ENCODE measurements around the gene COPZ1. TPM values are rescaled to one million over a fixed set of nuclear protein-coding genes. Genes with fewer than 3 reads are reported as not detected.

Gene COPZ1
- total and polyA plus RNA-seq, 9 of the 15 experiments (the other 6 are each of a cell fraction or from before 2014, with no cell fraction given), result 137 to 487 (median 233) TPM

DNA sequence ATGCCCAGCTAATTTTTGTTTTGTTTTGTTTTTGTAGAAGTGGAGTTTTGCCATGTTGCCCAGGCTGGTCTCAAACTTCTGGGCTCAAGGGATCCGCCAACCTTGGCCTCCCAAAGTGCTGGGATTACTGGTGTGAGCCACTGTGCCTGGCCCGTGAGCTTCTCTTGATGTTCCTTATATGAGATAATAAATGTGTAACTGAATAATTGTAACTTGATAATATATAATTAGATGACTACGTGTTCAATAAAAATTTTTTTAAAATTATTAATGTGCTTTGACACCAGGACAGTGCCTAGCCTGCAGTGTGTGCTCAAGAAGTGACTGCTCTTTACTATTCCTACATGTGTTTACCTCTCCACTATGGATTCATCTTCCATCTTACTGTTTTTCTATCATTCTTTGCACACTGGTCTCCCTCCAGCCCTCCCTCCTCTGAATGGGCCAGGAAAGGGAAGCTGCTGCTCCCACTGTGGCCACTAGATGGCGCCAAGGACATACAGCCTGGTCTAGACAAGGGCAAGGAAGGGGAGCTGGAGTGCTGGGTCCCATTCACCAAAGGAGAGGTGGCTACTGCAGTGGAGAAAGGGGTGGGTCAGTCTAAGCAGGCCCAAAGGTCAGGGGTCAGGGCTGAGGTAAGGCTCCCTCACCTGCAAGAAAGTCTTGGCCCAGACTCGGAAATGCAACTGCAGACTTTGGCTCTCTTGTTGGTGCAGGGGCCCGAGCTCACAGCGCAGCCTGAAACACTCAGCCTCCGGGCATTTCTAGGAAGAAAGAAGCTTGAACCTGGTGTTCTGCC lies 74.3 kb downstream of the COPZ1 start (continued):
- TF ChIP-seq, protein P1, sequence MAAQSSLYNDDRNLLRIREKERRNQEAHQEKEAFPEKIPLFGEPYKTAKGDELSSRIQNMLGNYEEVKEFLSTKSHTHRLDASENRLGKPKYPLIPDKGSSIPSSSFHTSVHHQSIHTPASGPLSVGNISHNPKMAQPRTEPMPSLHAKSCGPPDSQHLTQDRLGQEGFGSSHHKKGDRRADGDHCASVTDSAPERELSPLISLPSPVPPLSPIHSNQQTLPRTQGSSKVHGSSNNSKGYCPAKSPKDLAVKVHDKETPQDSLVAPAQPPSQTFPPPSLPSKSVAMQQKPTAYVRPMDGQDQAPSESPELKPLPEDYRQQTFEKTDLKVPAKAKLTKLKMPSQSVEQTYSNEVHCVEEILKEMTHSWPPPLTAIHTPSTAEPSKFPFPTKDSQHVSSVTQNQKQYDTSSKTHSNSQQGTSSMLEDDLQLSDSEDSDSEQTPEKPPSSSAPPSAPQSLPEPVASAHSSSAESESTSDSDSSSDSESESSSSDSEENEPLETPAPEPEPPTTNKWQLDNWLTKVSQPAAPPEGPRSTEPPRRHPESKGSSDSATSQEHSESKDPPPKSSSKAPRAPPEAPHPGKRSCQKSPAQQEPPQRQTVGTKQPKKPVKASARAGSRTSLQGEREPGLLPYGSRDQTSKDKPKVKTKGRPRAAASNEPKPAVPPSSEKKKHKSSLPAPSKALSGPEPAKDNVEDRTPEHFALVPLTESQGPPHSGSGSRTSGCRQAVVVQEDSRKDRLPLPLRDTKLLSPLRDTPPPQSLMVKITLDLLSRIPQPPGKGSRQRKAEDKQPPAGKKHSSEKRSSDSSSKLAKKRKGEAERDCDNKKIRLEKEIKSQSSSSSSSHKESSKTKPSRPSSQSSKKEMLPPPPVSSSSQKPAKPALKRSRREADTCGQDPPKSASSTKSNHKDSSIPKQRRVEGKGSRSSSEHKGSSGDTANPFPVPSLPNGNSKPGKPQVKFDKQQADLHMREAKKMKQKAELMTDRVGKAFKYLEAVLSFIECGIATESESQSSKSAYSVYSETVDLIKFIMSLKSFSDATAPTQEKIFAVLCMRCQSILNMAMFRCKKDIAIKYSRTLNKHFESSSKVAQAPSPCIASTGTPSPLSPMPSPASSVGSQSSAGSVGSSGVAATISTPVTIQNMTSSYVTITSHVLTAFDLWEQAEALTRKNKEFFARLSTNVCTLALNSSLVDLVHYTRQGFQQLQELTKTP (IDR thresholded peaks at IDR 0.05; ENCODE audit: low read depth in 1 of 2, partially characterized antibody in 2 of 2), result peak in 1 of 2 experiments; percentile 27
- TF ChIP-seq THRAP3 (IDR thresholded peaks at IDR 0.05; ENCODE audit: borderline replicate concordance) (peak; percentile 35; the same call in 1 of the 2 replicates), SMC3 (conservative IDR thresholded peaks at IDR 0.05; ENCODE audit: insufficient read depth, low read depth, low read length) (peak; percentile 96), ETV1 (tag; conservative IDR thresholded peaks at IDR 0.05; ENCODE audit: low read depth) (no peak), TEAD2 (tag; IDR thresholded peaks at IDR 0.05) (no peak), ZNF347 (CRISPR knock-in tag; IDR thresholded peaks at IDR 0.05; ENCODE audit: low read depth) (no peak), CTCFL (IDR thresholded peaks at IDR 0.05; ENCODE audit: borderline replicate concordance, insufficient read depth, low read depth, low read length, poor library complexity, severe bottlenecking) (peak; percentile 94), POLR2AphosphoS2 (IDR thresholded peaks at IDR 0.05; ENCODE audit: low read length) (0 out of 2 replicates have a peak, but pooled peaks have one; percentile 44), ZNF133 (CRISPR knock-in tag; IDR thresholded peaks at IDR 0.05) (no peak), HNRNPLL (IDR thresholded peaks at IDR 0.05; ENCODE audit: low read depth, low read length, poor library complexity, severe bottlenecking) (peak; percentile 20)
- TF ChIP-seq, protein P2, sequence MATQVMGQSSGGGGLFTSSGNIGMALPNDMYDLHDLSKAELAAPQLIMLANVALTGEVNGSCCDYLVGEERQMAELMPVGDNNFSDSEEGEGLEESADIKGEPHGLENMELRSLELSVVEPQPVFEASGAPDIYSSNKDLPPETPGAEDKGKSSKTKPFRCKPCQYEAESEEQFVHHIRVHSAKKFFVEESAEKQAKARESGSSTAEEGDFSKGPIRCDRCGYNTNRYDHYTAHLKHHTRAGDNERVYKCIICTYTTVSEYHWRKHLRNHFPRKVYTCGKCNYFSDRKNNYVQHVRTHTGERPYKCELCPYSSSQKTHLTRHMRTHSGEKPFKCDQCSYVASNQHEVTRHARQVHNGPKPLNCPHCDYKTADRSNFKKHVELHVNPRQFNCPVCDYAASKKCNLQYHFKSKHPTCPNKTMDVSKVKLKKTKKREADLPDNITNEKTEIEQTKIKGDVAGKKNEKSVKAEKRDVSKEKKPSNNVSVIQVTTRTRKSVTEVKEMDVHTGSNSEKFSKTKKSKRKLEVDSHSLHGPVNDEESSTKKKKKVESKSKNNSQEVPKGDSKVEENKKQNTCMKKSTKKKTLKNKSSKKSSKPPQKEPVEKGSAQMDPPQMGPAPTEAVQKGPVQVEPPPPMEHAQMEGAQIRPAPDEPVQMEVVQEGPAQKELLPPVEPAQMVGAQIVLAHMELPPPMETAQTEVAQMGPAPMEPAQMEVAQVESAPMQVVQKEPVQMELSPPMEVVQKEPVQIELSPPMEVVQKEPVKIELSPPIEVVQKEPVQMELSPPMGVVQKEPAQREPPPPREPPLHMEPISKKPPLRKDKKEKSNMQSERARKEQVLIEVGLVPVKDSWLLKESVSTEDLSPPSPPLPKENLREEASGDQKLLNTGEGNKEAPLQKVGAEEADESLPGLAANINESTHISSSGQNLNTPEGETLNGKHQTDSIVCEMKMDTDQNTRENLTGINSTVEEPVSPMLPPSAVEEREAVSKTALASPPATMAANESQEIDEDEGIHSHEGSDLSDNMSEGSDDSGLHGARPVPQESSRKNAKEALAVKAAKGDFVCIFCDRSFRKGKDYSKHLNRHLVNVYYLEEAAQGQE (IDR thresholded peaks at IDR 0.05; ENCODE audit: borderline replicate concordance), result peak; percentile 85
- TF ChIP-seq, protein P2 (CRISPR knock-in tag; IDR thresholded peaks at IDR 0.05; ENCODE audit: low read depth), result no peak
